Ectodermal cell (in vitro differentiated cells): ENCODE data around the gene GYPA.
"Not testable (repeated sequence)": the region's sequence is repeated elsewhere in the genome, so short reads cannot be mapped to it uniquely, and the experiment has no call there.

ENCODE experiments used
- H3K27ac ChIP-seq: 2 replicates; pipeline ENCODE4 v1.7.0; 2013; ENCODE audit warnings: mild to moderate bottlenecking, low read depth, low read length; ENCODE audit not compliant: insufficient read depth, poor library complexity, severe bottlenecking
- H3K27me3 ChIP-seq: 2 replicates; pipeline ENCODE4 v1.7.0; 2013; ENCODE audit warnings: mild to moderate bottlenecking, low read length; ENCODE audit not compliant: insufficient read depth, control insufficient read depth, poor library complexity, severe bottlenecking
- H3K36me3 ChIP-seq: one replicate; pipeline ENCODE4 v1.7.0; 2013; ENCODE audit warnings: low read length; ENCODE audit not compliant: control insufficient read depth, insufficient read depth
- H3K4me1 ChIP-seq: one replicate; pipeline ENCODE4 v1.7.0; 2013; ENCODE audit warnings: low read length; ENCODE audit not compliant: control insufficient read depth, insufficient read depth
- H3K4me3 ChIP-seq: 2 replicates; pipeline ENCODE4 v1.7.0; 2013; ENCODE audit warnings: low read depth, low read length, control low read depth; ENCODE audit not compliant: insufficient read depth
- H3K9me3 ChIP-seq: 2 replicates; pipeline ENCODE4 v1.7.0; 2013; ENCODE audit warnings: mild to moderate bottlenecking, low read length, moderate library complexity; ENCODE audit not compliant: control insufficient read depth
- WGBS, 2 experiments: methylation state at CpG; one replicate each; pipeline ENCODE4 v1.1.7; 2013; ENCODE audit warnings: missing lambda C conversion rate in 2 of 2; 5-methylcytosine and 5-hydroxymethylcytosine counted together

GYPA gene

GRCh38 chr4:144171697-144172096 lies 31.2 kb upstream of the GYPA start:
- no peak overlapping the region for H3K27ac ChIP-seq
- no peak overlapping the region for H3K4me3 ChIP-seq
- WGBS, 2 experiments = 84 to 97% methylated on average over 2 of the region's 2 CpGs
- H3K36me3 ChIP-seq = no peaks in the 10 kb centered on the region
- H3K27me3 ChIP-seq = no peaks in the 10 kb centered on the region
- H3K9me3 ChIP-seq = no peaks in the 10 kb centered on the region
- H3K4me1 ChIP-seq = no peaks in the 10 kb centered on the region

GRCh38 chr4:144169211-144169610 lies 28.7 kb upstream of the GYPA start:
- no peak overlapping the region for H3K27ac ChIP-seq
- H3K27me3 ChIP-seq = no peaks in the 10 kb centered on the region
- no peaks in the 10 kb centered on the region for H3K9me3 ChIP-seq
- no peak overlapping the region for H3K4me3 ChIP-seq
- no peaks in the 10 kb centered on the region for H3K36me3 ChIP-seq
- H3K4me1 ChIP-seq = no peaks in the 10 kb centered on the region
- WGBS, 2 experiments = 92 to 96% methylated on average over 3 of the region's 3 CpGs

- Histone ChIP-seq H3K36me3 (no peaks in the 10 kb centered on the region), H3K4me1 (no peaks in the 10 kb centered on the region), H3K4me3 (no peak overlapping the region), H3K27me3 (no peaks in the 10 kb centered on the region), H3K9me3 (no peaks in the 10 kb centered on the region), H3K27ac (no peak overlapping the region)
- 100% methylated on average over 1 of the region's 2 CpGs for WGBS, 2 experiments
Measured at GRCh38 chr4:144154044-144154443, 13.5 kb upstream of the GYPA start.

- not testable (repeated sequence) for H3K4me1 ChIP-seq, H3K9me3 ChIP-seq, H3K36me3 ChIP-seq, H3K27me3 ChIP-seq, H3K4me3 ChIP-seq, H3K27ac ChIP-seq
- WGBS, 2 experiments = 51 to 58% methylated on average over 4 of the region's 4 CpGs
Measured at GRCh38 chr4:144142690-144143326, 2.3 kb upstream of the GYPA start.

GRCh38 chr4:144141493-144141892 lies 975 bp upstream of the GYPA start:
- WGBS, 2 experiments = 88 to 94% methylated on average over 2 of the region's 2 CpGs

GRCh38 chr4:144139991-144140390 lies 527 bp downstream of the GYPA start:
- WGBS, 2 experiments = 84 to 100% methylated on average over 2 to 4 of the region's 4 CpGs

More at GRCh38 chr4:144141493-144141892, 975 bp upstream of the GYPA start:
- no peaks in the 10 kb centered on the region for H3K36me3 ChIP-seq
- H3K9me3 ChIP-seq = no peaks in the 10 kb centered on the region
- H3K27me3 ChIP-seq = no peaks in the 10 kb centered on the region
- no peaks in the 10 kb centered on the region for H3K4me1 ChIP-seq
- no peak overlapping the region for H3K4me3 ChIP-seq
- no peak overlapping the region for H3K27ac ChIP-seq

GRCh38 chr4:144139547-144139946 lies 971 bp downstream of the GYPA start:
- H3K4me3 ChIP-seq = not testable (repeated sequence)
- WGBS, 2 experiments = 84 to 94% methylated on average over 2 of the region's 2 CpGs

More at GRCh38 chr4:144139991-144140390, 527 bp downstream of the GYPA start:
- H3K4me3 ChIP-seq, H3K9me3 ChIP-seq, H3K36me3 ChIP-seq, H3K27ac ChIP-seq, H3K4me1 ChIP-seq, H3K27me3 ChIP-seq: not testable (repeated sequence)

GRCh38 chr4:144138239-144138638 lies 2.3 kb downstream of the GYPA start:
- WGBS, 2 experiments = 99% methylated on average over 3 of the region's 4 CpGs; no CpG with 5 or more reads in 1 of the 2 experiments
- not testable (repeated sequence) for H3K9me3 ChIP-seq, H3K4me3 ChIP-seq, H3K27ac ChIP-seq, H3K27me3 ChIP-seq, H3K4me1 ChIP-seq, H3K36me3 ChIP-seq

More at GRCh38 chr4:144139547-144139946, 971 bp downstream of the GYPA start:
- not testable (repeated sequence) for H3K9me3 ChIP-seq, H3K27me3 ChIP-seq, H3K4me1 ChIP-seq, H3K36me3 ChIP-seq, H3K27ac ChIP-seq

GRCh38 chr4:144137137-144137931 lies 3.2 kb downstream of the GYPA start:
- 94% methylated on average over 6 to 7 of the region's 8 CpGs for WGBS, 2 experiments
- H3K27ac ChIP-seq, H3K36me3 ChIP-seq, H3K4me1 ChIP-seq, H3K27me3 ChIP-seq, H3K9me3 ChIP-seq, H3K4me3 ChIP-seq: not testable (repeated sequence)

- H3K4me3 ChIP-seq, H3K4me1 ChIP-seq, H3K36me3 ChIP-seq, H3K27ac ChIP-seq, H3K9me3 ChIP-seq, H3K27me3 ChIP-seq: not testable (repeated sequence)
- WGBS, 2 experiments = 100% methylated on average over 1 of the region's 4 CpGs; no CpG with 5 or more reads in 1 of the 2 experiments
Measured at GRCh38 chr4:144136189-144136588, 4.3 kb downstream of the GYPA start.
